HPDE6-E6E7 (cell line): ENCODE results near the gene STAC2.

Experiments used
- DNase-seq: peaks from one replicate; pipeline ENCODE4 v3.0.0; 2011; ENCODE audit warnings: missing footprints; ENCODE audit errors: extremely low spot score

Gene STAC2

GRCh38 chr17:39231591-39232551 is 6.1 kb upstream of the STAC2 start:
- no peak for DNase-seq

GRCh38 chr17:39231091-39231561 is 5.4 kb upstream of the STAC2 start:
- no peak for DNase-seq

DNA sequence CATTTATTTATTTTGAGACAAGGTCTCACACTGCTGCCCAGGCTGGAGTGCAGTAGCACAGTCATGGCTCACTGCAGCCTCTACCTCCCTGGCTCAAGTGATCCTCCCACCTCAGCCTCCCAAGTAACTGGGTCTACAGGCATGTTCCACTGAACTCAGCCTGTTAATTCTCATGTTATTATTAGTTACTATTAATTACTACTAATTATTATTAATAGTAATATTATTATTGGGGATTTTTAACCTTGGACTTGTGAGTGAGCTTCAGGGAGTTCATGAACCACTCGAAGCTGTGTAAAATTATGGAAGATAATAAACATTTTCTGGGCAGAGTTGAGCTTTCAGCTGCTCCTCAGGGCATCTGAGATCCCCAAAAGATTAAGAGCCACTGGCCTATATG is 4.6 kb upstream of the STAC2 start:
- DNase-seq = no peak

GRCh38 chr17:39229274-39229913 is 3.6 kb upstream of the STAC2 start:
- DNase-seq = peak; percentile 87

- no peak for DNase-seq
Measured at GRCh38 chr17:39227364-39227919, 1.7 kb upstream of the STAC2 start.

- no peak for DNase-seq
Measured at GRCh38 chr17:39225959-39226683, 376 bp upstream of the STAC2 start.

DNA sequence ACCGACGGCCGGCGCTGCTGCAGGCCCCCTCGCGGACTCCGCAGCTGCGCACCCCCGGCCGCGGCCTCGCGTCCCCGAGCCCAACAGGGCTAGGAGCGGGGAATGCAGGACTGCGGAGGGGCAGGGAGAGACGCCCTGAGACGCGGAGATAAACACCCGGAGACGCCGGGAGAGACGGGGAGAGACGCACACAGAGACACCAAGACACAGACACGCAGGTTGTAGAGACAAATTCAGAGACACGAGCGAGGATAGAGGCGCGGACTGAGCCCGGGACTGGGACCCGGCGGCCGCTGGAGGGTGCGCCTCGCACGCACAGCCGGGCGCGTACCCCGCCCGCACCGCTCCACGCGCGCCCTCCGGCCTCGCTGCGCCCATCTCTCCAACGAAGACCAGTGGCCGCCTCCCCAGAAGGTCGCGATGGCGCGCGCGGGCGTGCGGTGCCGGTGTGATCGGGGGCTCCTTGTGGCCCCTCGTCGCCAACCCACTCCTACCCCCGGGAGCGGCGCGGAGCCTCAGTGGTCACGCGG is 902 bp downstream of the STAC2 start:
- no peak for DNase-seq

DNA sequence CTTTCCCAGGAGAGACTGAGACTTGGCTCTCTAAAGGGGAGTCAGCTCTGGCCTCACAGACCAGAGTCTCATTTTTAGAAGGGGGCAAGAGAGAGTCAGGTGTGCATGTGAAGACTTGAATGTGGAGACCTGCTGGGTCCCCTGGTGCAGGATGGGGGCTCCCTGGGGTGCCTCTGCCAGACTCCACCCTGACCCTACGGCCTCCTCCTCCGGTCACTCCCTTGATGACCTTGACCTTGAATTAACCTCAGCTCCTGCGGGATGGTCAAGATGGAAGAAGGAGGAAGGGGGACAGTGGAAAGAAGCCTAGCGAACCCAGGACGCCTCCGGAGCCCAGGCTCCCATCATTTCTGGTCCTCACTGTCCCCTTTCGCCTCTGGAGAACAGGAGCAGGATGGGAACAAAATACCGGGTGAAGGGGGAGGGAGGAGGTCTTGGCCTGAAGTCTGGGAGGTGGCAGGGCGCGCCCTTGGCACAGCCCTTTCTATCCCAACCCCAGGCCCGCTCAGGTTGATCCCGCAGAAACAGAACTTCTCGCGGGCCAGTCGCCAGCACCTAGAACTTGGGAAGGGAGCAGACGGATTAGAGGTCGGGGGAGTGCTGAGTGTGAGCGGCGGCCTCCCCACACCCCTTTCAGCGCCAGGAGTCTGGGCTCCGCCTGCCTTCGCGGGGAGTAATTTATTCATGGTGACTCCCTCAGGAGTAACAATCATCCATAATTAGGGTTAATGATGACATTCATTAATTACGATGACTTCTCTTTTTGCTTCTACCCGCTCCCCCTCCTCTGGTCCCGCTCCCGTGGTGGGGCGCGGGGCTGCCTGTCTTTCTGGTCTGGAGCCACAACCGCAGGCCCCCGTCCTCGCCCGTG is 1.6 kb downstream of the STAC2 start:
- no peak for DNase-seq

GRCh38 chr17:39222866-39223834 is 2.6 kb downstream of the STAC2 start:
- DNase-seq = no peak

DNA sequence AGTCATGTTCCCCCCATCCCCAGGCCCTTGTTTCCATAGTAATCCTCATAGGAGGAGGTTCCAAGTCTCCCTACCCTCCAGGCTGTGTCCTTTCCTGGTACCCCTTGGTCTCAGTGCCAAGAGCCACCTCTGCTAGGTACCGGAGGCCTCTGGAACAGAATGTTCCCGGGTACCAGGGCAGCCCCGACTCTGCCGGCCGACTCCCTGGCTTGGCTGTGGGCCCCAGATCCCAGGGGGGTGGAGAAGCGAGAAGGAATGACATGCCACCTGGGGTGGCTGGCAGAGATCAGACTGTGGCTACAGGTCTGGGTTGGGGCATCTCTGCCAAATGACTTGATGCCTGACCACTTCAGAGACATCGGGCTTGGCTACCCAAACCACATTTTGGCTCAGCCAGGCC is 3.6 kb downstream of the STAC2 start:
- DNase-seq = no peak

- no peak for DNase-seq
Measured at GRCh38 chr17:39221572-39221971, 4.2 kb downstream of the STAC2 start.

GRCh38 chr17:39219647-39220154 is 6.0 kb downstream of the STAC2 start:
- no peak for DNase-seq

DNA sequence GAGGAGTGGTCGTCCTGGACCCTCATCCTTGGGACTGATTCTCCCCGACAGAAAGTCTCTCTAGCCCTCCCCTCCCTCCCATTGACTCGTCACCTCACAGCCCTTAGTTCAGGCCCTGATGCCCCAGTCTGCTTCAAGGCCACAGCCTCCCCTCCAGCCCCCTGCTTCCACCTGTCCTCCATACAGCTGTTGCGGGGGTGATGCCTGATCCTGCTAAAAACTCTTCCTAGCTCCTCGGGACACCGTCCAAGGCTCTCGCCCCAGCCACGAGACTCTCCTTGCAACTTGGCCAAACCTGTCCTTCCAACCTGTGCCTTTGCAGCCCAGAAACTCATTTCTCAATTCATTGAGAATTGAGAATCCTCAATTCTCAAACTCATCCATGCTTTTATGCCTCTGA is 6.8 kb downstream of the STAC2 start:
- no peak for DNase-seq

- no peak for DNase-seq
Measured at GRCh38 chr17:39217734-39218369, 7.9 kb downstream of the STAC2 start.

GRCh38 chr17:39213852-39214251 is 11.9 kb downstream of the STAC2 start:
- no peak for DNase-seq

- no peak for DNase-seq
Measured at GRCh38 chr17:39212841-39213480, 12.8 kb downstream of the STAC2 start.

DNA sequence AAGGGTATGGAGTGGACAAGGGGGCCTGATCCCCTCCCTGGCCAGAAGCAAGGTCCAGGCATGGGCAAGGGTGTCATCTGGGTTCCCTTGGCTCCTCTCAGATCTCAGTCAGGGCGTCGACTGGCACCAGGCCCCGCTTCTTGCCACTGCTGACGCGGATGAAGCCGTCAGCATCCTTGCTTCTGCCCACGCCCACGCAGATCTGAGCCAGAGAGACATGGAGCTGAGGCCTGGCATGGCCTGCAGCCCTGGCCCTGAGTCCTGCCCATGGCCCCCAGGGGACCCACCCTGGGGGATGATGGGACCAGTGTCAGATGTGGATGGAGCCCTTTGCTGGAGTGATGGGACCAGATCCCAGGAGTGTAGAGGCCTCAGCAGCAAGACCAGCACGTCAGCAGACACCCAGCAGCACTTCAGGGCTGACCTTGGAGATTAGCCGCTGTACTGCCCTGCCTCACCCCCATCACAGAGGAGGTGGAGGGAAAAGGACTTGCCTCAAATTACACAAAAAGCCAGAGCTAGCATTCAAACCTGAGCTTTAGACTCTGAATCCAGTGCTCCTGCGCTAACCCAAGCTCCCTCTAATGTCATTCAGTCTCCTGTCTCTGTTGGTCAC is 13.4 kb downstream of the STAC2 start:
- DNase-seq = no peak

- no peak for DNase-seq
Measured at GRCh38 chr17:39210093-39210434, 15.7 kb downstream of the STAC2 start.
